ENCODE measurements around the gene GALNTL6.

Gene GALNTL6

DNA sequence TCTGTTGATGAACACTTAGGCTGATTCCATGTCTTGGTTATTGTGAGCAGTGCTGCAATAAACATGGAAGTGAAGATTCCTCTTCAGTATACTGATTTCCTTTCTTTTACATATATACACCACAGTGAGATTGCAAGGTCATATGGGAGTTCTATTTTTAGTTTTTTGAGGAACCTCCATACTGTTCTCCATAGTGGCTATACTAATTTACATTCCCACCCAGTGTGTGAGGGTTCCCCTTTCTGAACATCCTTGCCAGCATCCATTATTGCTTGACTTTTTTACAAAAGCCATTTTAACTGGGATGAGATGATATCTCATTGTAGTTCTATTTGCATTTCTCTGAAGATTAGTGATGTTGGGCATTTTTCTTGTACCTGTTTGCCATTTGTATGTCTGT lies 1274.9 kb downstream of the GALNTL6 start:
- Histone ChIP-seq H3K27me3 (ENCODE audit: low read length) (no peaks in the 10 kb centered on the region), H3F3A (ENCODE audit: insufficient read depth) (no peaks in the 10 kb centered on the region), H3K36me3 (ENCODE audit: low read length) (no peaks in the 10 kb centered on the region), H3K4me2 (ENCODE audit: low read depth, low read length, poor library complexity, severe bottlenecking) (no peak overlapping the region), H3K9ac (ENCODE audit: low read length) (no peak overlapping the region), H3K9me2 (replicated peaks; ENCODE audit: insufficient read depth, low read length) (no peaks in the 10 kb centered on the region), H2AFZ (ENCODE audit: low read depth, low read length, severe bottlenecking) (no peak overlapping the region), H4K20me1 (ENCODE audit: low read depth, low read length) (no peaks in the 10 kb centered on the region), H3K4me3 (ENCODE audit: insufficient read depth, low read length, poor library complexity, severe bottlenecking) (no peak overlapping the region), H3K9me3 (ENCODE audit: insufficient read depth, low read length) (no peaks in the 10 kb centered on the region), H3K27ac (ENCODE audit: low read depth, low read length) (no peak overlapping the region), H3K79me2 (ENCODE audit: insufficient read depth, low read length) (no peaks in the 10 kb centered on the region)
- TF ChIP-seq EZH2phosphoT487 (conservative IDR thresholded peaks at IDR 0.05; ENCODE audit: low read length), result no peak
- TF ChIP-seq CTCF (IDR thresholded peaks at IDR 0.05; ENCODE audit: insufficient read depth, low read length, poor library complexity, severe bottlenecking), result no peak
